Ectodermal cell (in vitro differentiated cells): Measurements from ENCODE around the gene PTPRS.

Experiments
- H3K27ac ChIP-seq: 2 replicates; pipeline ENCODE4 v1.7.0; 2013; ENCODE audit warnings: mild to moderate bottlenecking, low read depth, low read length; ENCODE audit not compliant: insufficient read depth, poor library complexity, severe bottlenecking
- H3K27me3 ChIP-seq: 2 replicates; pipeline ENCODE4 v1.7.0; 2013; ENCODE audit warnings: mild to moderate bottlenecking, low read length; ENCODE audit not compliant: insufficient read depth, control insufficient read depth, poor library complexity, severe bottlenecking
- H3K36me3 ChIP-seq: one replicate; pipeline ENCODE4 v1.7.0; 2013; ENCODE audit warnings: low read length; ENCODE audit not compliant: control insufficient read depth, insufficient read depth
- H3K4me1 ChIP-seq: one replicate; pipeline ENCODE4 v1.7.0; 2013; ENCODE audit warnings: low read length; ENCODE audit not compliant: control insufficient read depth, insufficient read depth
- H3K4me3 ChIP-seq: 2 replicates; pipeline ENCODE4 v1.7.0; 2013; ENCODE audit warnings: low read depth, low read length, control low read depth; ENCODE audit not compliant: insufficient read depth
- H3K9me3 ChIP-seq: 2 replicates; pipeline ENCODE4 v1.7.0; 2013; ENCODE audit warnings: mild to moderate bottlenecking, low read length, moderate library complexity; ENCODE audit not compliant: control insufficient read depth
- WGBS, 2 experiments: methylation state at CpG; one replicate each; pipeline ENCODE4 v1.1.7; 2013; ENCODE audit warnings: missing lambda C conversion rate in 2 of 2; 5-methylcytosine and 5-hydroxymethylcytosine counted together

Gene PTPRS

DNA sequence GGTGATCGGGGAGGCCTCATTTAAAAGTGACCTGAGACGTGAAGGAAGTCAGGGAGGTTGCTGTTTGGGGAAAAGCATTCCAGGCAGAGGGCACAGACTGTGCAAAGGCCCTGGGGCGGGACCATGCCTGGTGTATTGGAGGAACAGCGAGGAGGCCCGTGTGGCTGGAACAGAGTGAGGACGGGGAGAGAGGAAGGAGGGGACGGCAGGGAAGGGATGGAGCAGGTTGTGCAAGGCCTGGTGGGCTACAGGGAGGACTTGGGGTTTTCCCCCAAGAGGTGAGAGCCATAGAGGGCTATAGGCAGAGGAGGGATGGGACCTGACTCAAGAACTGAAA, 17.2 kb downstream of the PTPRS start:
- Histone ChIP-seq H3K4me3 (no peak overlapping the region), H3K36me3 (peaks cover 7% of the 10 kb centered on the region), H3K4me1 (no peaks in the 10 kb centered on the region), H3K27me3 (no peaks in the 10 kb centered on the region), H3K27ac (no peak overlapping the region), H3K9me3 (no peaks in the 10 kb centered on the region)
- 94 to 95% methylated on average over 7 of the region's 7 CpGs for WGBS, 2 experiments

DNA sequence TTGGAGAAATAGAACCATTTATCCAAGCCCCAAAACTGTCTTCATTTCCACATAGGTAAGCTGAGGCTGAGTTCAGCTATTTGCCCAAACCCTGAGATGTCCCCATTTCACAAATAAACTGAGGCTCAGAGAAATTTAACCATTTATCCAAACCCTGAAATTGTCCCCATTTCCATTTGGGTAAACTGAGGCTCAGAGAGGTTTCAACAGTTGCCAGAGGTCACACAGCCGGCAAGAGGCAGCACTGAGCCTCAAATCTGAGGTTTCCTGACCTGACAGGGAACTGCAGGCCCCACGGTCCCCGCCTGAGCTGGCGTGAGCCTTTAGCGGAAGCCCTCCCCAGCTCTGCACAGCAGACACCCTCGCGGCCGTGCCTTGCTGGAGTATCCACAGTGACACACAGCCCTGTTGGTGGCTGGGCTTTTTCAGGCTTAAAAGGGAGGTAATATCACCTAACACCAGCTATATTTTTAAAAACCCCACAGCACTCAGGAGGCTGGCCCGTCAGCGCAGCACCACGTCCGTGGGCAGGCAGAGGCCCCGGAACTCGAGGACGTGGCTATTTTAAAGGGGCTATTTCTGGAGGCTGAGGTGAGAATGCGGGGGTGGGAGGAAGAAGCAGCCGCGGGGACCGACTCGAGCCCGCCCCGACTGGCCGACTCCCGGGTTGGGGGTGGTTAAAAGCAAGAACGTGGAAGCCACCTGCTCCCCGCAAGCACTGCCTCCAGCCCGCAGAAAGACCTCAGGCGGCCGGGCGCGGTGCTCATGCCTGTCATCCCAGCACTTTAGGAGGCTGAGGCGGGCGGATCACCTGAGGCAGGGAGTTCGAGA, 18.5 kb downstream of the PTPRS start:
- Histone ChIP-seq H3K4me1 (no peaks in the 10 kb centered on the region), H3K36me3 (peaks cover 7% of the 10 kb centered on the region), H3K9me3 (no peaks in the 10 kb centered on the region), H3K27ac (no peak overlapping the region), H3K4me3 (no peak overlapping the region), H3K27me3 (no peaks in the 10 kb centered on the region)
- WGBS, 2 experiments = 69 to 77% methylated on average over 34 of the region's 34 CpGs

- Histone ChIP-seq H3K9me3 (no peaks in the 10 kb centered on the region), H3K27me3 (no peaks in the 10 kb centered on the region), H3K36me3 (peaks cover 7% of the 10 kb centered on the region), H3K4me3 (no peak overlapping the region), H3K27ac (no peak overlapping the region), H3K4me1 (no peaks in the 10 kb centered on the region)
- WGBS, 2 experiments = 97% methylated on average over 9 of the region's 9 CpGs
These were observed 19.5 kb downstream of the PTPRS start for GRCh38 chr19:5321066-5321642.

- H3K9me3 ChIP-seq = no peaks in the 10 kb centered on the region
- H3K27me3 ChIP-seq = no peaks in the 10 kb centered on the region
- H3K4me3 ChIP-seq = no peak overlapping the region
- H3K27ac ChIP-seq = no peak overlapping the region
- H3K36me3 ChIP-seq = no peaks in the 10 kb centered on the region
- 95% methylated on average over 9 of the region's 9 CpGs for WGBS, 2 experiments
- no peaks in the 10 kb centered on the region for H3K4me1 ChIP-seq
These were observed 21.1 kb downstream of the PTPRS start for GRCh38 chr19:5319516-5319915.

GRCh38 chr19:5318306-5318705, 22.3 kb downstream of the PTPRS start:
- Histone ChIP-seq H3K27me3 (no peaks in the 10 kb centered on the region), H3K36me3 (no peaks in the 10 kb centered on the region), H3K27ac (no peak overlapping the region), H3K4me3 (no peak overlapping the region), H3K9me3 (no peaks in the 10 kb centered on the region), H3K4me1 (no peaks in the 10 kb centered on the region)
- WGBS, 2 experiments = 96% methylated on average over 6 of the region's 6 CpGs

- 89 to 94% methylated on average over 7 of the region's 7 CpGs for whole genome bisulfite sequencing, 2 experiments
- Histone ChIP-seq H3K4me3 (no peak overlapping the region), H3K27ac (no peak overlapping the region), H3K9me3 (no peaks in the 10 kb centered on the region), H3K4me1 (no peaks in the 10 kb centered on the region), H3K36me3 (no peaks in the 10 kb centered on the region), H3K27me3 (no peaks in the 10 kb centered on the region)
These were observed 23.3 kb downstream of the PTPRS start for GRCh38 chr19:5317321-5317720.

DNA sequence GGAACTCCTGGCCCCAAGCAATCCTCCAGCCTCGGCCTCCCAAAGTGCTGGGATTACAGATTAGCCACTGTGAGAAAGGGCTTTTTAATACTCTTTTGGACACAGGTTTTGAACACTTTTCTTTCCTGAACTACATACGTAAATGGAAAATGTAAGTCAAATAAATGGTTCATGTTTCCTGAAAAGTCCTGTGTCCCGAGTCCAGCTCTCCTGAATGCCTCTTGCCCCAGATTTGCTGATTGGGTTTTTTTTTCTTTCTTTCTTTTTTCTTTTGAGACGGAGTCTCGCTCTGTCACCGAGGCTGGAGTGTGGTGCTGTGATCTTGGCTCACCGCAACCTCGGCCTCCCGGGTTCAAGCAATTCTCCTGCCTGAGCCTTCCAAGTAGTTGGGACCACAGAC, 24.5 kb downstream of the PTPRS start:
- H3K9me3 ChIP-seq = no peaks in the 10 kb centered on the region
- no peak overlapping the region for H3K27ac ChIP-seq
- H3K36me3 ChIP-seq = no peaks in the 10 kb centered on the region
- H3K27me3 ChIP-seq = no peaks in the 10 kb centered on the region
- H3K4me3 ChIP-seq = no peak overlapping the region
- WGBS, 2 experiments = 95 to 96% methylated on average over 9 of the region's 9 CpGs
- H3K4me1 ChIP-seq = no peaks in the 10 kb centered on the region

DNA sequence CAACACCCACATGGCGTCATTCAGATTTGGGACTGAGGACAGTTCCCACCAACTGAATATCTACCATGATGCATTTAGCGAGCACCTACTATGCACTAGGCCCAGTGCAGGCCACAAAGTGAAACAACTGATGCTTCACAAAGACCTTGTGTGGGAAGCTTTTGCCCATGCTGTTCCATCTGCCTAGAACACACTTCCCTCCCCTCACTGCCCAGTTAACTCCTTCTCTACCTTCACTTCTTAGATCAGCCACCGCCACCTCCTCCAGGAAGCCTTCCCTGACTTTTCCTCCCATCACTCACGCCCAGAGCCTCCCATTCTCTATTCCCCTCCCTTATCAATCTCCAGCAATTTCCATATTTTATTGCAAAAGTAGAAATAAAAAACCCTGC, 25.7 kb downstream of the PTPRS start:
- H3K4me1 ChIP-seq = no peaks in the 10 kb centered on the region
- 80 to 83% methylated on average over 4 of the region's 4 CpGs for WGBS, 2 experiments

DNA sequence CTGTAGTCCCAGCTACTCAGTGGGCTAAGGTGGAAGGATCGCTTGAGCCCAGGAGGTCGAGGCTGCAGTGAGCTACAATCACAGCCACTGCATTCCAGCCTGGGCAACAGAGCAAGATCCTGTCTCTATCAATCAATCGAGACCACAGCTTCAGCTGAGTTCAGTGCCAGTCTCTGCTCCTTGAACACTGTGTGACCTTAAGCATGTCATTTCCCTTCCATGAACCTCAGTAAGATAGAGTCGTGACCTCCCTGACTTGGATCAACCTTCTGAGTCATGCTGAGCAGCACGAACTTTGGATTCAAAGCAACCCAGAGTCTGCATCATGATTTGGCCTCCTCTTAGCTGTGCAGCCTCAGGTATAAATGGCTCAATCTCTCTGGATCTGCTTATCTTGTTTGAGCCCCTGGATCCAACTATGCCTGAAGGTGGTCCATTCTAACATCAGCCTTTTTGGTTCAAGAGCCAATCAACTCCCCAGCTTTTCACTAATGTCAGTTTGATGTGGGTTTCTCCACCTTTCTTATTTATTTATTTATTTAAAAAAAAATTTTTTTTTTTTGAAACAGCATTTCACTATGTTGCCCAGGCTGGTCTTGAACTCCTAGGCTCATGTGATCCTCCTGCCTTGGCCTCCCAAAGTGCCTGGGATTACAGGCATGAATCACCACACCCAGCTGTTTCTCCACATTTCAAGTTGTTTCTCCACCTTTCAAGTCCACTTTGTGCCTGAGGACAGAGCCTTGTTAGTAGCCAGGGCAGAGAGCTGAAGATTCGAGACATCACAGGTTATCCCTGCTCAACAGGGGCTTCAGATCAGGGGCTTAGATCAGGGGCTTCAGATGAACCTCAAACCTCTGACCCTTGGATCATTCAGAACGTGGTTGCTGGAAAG, 26.4 kb downstream of the PTPRS start:
- no peak overlapping the region for H3K27ac ChIP-seq
- H3K4me1 ChIP-seq = no peaks in the 10 kb centered on the region
- H3K36me3 ChIP-seq = no peaks in the 10 kb centered on the region
- H3K4me3 ChIP-seq = no peak overlapping the region
- no peaks in the 10 kb centered on the region for H3K9me3 ChIP-seq
- H3K27me3 ChIP-seq = no peaks in the 10 kb centered on the region
- WGBS, 2 experiments = 93 to 94% methylated on average over 7 of the region's 7 CpGs

More for the DNA sequence above, 25.7 kb downstream of the PTPRS start:
- no peak overlapping the region for H3K4me3 ChIP-seq
- no peaks in the 10 kb centered on the region for H3K27me3 ChIP-seq
- H3K9me3 ChIP-seq = no peaks in the 10 kb centered on the region
- H3K27ac ChIP-seq = no peak overlapping the region
- H3K36me3 ChIP-seq = no peaks in the 10 kb centered on the region

DNA sequence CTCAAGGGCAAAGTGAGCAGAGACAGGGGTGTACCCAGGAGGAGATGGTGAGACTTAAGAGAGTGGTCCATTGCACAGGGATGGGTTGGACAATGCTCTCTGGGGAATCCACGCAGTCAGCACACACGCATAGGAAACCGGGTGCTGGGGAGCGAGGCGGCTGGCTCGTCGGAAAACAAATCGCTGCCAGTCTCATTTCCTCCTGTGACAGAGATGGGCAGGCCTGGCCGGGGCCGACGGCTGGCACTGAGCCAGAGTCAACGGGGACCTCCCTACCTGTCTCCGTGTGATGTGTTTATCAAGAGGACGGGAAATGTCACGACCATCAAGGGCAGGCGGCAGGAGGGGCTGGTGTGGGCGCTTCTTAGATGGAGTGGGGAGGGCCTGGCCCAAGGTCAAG, 27.3 kb downstream of the PTPRS start:
- Histone ChIP-seq H3K27me3 (no peaks in the 10 kb centered on the region), H3K27ac (no peak overlapping the region), H3K4me1 (no peaks in the 10 kb centered on the region), H3K4me3 (no peak overlapping the region), H3K36me3 (no peaks in the 10 kb centered on the region), H3K9me3 (no peaks in the 10 kb centered on the region)
- WGBS, 2 experiments = 88 to 89% methylated on average over 17 of the region's 17 CpGs
